Right lobe of liver (tissue), 4 donors: Measurements from ENCODE around the gene PAX2.

Source experiments
- CTCF ChIP-seq, 4 donors: fragments of 200-600 bp in 3 of 4; fragments of 450-650 bp in 1 of 4; IDR thresholded peaks; one replicate each; pipeline versions ENCODE4 v1.5.1 to v1.8.0; 2016 to 2022; ENCODE audit warnings: antibody characterized with exemption in 4 of 4, mild to moderate bottlenecking in 2 of 4
- POLR2A ChIP-seq: fragments of 450-650 bp; IDR thresholded peaks from one replicate; pipeline ENCODE4 v1.6.1; 2017; ENCODE audit warnings: antibody characterized with exemption, mild to moderate bottlenecking
- donor health status: DM: no; HTN: no; CAD: no.
- donor health status: DM: no; HTN: no; CAD: no.
- donor health status: DM: no; HTN: yes; CAD: no.

GRCh38 chr10:100859484-100859763 is 114.0 kb downstream of the PAX2 start:
- TF ChIP-seq CTCF (IDR thresholded peaks at IDR 0.05): no peak
- no peak for TF ChIP-seq POLR2A
